Lower lobe of right lung (tissue), 2 donors: ENCODE measurements around the gene MMP10. TPM values are rescaled to one million over a fixed set of nuclear protein-coding genes. Genes with fewer than 3 reads are reported as not detected.
A peak's percentile ranks its signal among the peaks of the same experiment; 100 is the strongest.

Source experiments
- ATAC-seq, 2 donors: fragments of 200-7000 bp; cut with Tn5 transposase; one replicate each; pipeline ENCODE4 v1.9.1; 2020 to 2022; ENCODE audit warnings: mild to moderate bottlenecking in 2 of 2, moderate library complexity in 2 of 2
- DNase-seq: peaks from one replicate; pipeline ENCODE4 v3.0.0-alpha.2; 2020
- H3K27ac ChIP-seq: fragments of 200-600 bp; one replicate; pipeline ENCODE4 v1.8.0; 2022
- H3K27me3 ChIP-seq: fragments of 200-600 bp; one replicate; pipeline ENCODE4 v1.8.0; 2022; ENCODE audit warnings: low read depth
- H3K36me3 ChIP-seq: fragments of 200-600 bp; one replicate; pipeline ENCODE4 v1.8.0; 2022; ENCODE audit warnings: mild to moderate bottlenecking
- H3K4me1 ChIP-seq: fragments of 200-600 bp; one replicate; pipeline ENCODE4 v1.8.0; 2022
- H3K4me3 ChIP-seq: fragments of 200-600 bp; one replicate; pipeline ENCODE4 v1.8.0; 2022; ENCODE audit warnings: mild to moderate bottlenecking
- H3K9me3 ChIP-seq: fragments of 200-600 bp; one replicate; pipeline ENCODE4 v1.8.0; 2022
- CTCF ChIP-seq: fragments of 200-600 bp; IDR thresholded peaks from one replicate; pipeline ENCODE4 v1.8.0; 2022; ENCODE audit warnings: antibody characterized with exemption, mild to moderate bottlenecking
- intact Hi-C: fragments of 100-400 bp; cut with DNase I; formaldehyde crosslinking; loops from one replicate; pipeline ENCODE4 v1.11.0; 2022
- total RNA-seq: library from RNA; stranded (reverse); fragmentation: NEBNext Ultra II Directional; extraction: Animal tissue kit (Norgen Biotek cat#: 25700); gene quantifications from one replicate; pipeline ENCODE4 v1.2.1, GENCODE V29; 2021
- donor health status: DM: no; HTN: yes; CAD: no; lungs with severe emphysema.

Gene MMP10
- total RNA-seq, 1 donor from 2014 or later, result not detected

- ATAC-seq, result no peak
- DNase-seq, result no peak
- no peak overlapping the region for H3K27ac ChIP-seq
- no peak overlapping the region for H3K4me3 ChIP-seq
- no peak for TF ChIP-seq CTCF
- intact Hi-C loops, result no loop called here
- H3K27me3 ChIP-seq, result no peaks in the 10 kb centered on the region
- H3K9me3 ChIP-seq, result no peaks in the 10 kb centered on the region
- H3K4me1 ChIP-seq, result peaks cover 6% of the 10 kb centered on the region
- no peaks in the 10 kb centered on the region for H3K36me3 ChIP-seq
Observed at GRCh38 chr11:102802341-102802740, 21.9 kb upstream of the MMP10 start.

GRCh38 chr11:102800767-102801166, 20.3 kb upstream of the MMP10 start:
- TF ChIP-seq CTCF, result no peak
- no peak for ATAC-seq
- H3K9me3 ChIP-seq, result no peaks in the 10 kb centered on the region
- peaks cover 6% of the 10 kb centered on the region for H3K4me1 ChIP-seq
- no peak for DNase-seq
- no peaks in the 10 kb centered on the region for H3K36me3 ChIP-seq
- no peak overlapping the region for H3K4me3 ChIP-seq
- intact Hi-C loops, result no loop called here
- H3K27me3 ChIP-seq, result no peaks in the 10 kb centered on the region
- H3K27ac ChIP-seq, result no peak overlapping the region

GRCh38 chr11:102799681-102800340, 19.4 kb upstream of the MMP10 start:
- intact Hi-C loops, result no loop called here
- DNase-seq (no peak), ATAC-seq (no peak)
- H3K36me3 ChIP-seq, result no peaks in the 10 kb centered on the region
- H3K4me1 ChIP-seq, result peaks cover 6% of the 10 kb centered on the region
- H3K9me3 ChIP-seq, result no peaks in the 10 kb centered on the region
- H3K4me3 ChIP-seq, result no peak overlapping the region
- no peaks in the 10 kb centered on the region for H3K27me3 ChIP-seq
- no peak for TF ChIP-seq CTCF
- H3K27ac ChIP-seq, result no peak overlapping the region

- intact Hi-C loops, result no loop called here
- Histone ChIP-seq H3K9me3 (no peaks in the 10 kb centered on the region), H3K27me3 (no peaks in the 10 kb centered on the region), H3K4me3 (no peak within 1 kb of the TSS), H3K4me1 (peaks cover 6% of the 10 kb centered on the region), H3K36me3 (no peaks in the 10 kb centered on the region), H3K27ac (no peak within 1 kb of the TSS)
- DNase-seq, result no peak
- ATAC-seq, result no peak
- no peak for TF ChIP-seq CTCF
Observed at GRCh38 chr11:102798012-102798746, 17.8 kb upstream of the MMP10 start, which contains the start of gene MMP1. Gene MMP1, minus strand, starts transcription at chr11:102798160. Its CDS starts 68 bp downstream, at chr11:102798092.

- peak in 1 of 2 donors; percentile 35 for ATAC-seq
- H3K36me3 ChIP-seq, result no peaks in the 10 kb centered on the region
- intact Hi-C loops, result no loop called here
- H3K27ac ChIP-seq, result no peak overlapping the region
- no peaks in the 10 kb centered on the region for H3K4me1 ChIP-seq
- peak; percentile 30 for TF ChIP-seq CTCF
- H3K9me3 ChIP-seq, result no peaks in the 10 kb centered on the region
- no peak for DNase-seq
- H3K4me3 ChIP-seq, result no peak overlapping the region
- H3K27me3 ChIP-seq, result no peaks in the 10 kb centered on the region
Observed at GRCh38 chr11:102794382-102794781, 14.0 kb upstream of the MMP10 start.
